ENCODE results near the gene PHF10. TPM values are rescaled to one million over a fixed set of nuclear protein-coding genes. Genes with fewer than 3 reads are reported as not detected.

The PHF10 gene
- total RNA-seq, 2 donors from 2014 or later = 64.3 to 67.1 TPM

GRCh38 chr6:169685860-169686259 lies 38.4 kb downstream of the PHF10 start:
- ATAC-seq (no peak), DNase-seq (no peak)
- Mint-ChIP-seq H3K27me3 (no peaks in the 10 kb centered on the region), H3K4me1 (no peaks in the 10 kb centered on the region), H3K36me3 (ENCODE audit: low read depth) (peaks cover 10% of the 10 kb centered on the region), H3K27ac (no peak overlapping the region), H3K4me3 (no peak overlapping the region)
- H3K9me3 ChIP-seq (ENCODE audit: control insufficient read depth, low read length, poor library complexity, severe bottlenecking) = no peaks in the 10 kb centered on the region

- DNase-seq (no peak), ATAC-seq (no peak)
- Mint-ChIP-seq H3K36me3 (ENCODE audit: low read depth) (peaks cover 10% of the 10 kb centered on the region), H3K27me3 (no peaks in the 10 kb centered on the region), H3K4me1 (no peaks in the 10 kb centered on the region), H3K4me3 (no peak overlapping the region), H3K27ac (no peak overlapping the region)
- H3K9me3 ChIP-seq (ENCODE audit: control insufficient read depth, low read length, poor library complexity, severe bottlenecking) = no peaks in the 10 kb centered on the region
Measured at GRCh38 chr6:169684056-169684455, 40.2 kb downstream of the PHF10 start.

GRCh38 chr6:169678342-169678741 lies 46.0 kb downstream of the PHF10 start:
- DNase-seq (no peak), ATAC-seq (no peak)
- no peaks in the 10 kb centered on the region for H3K9me3 ChIP-seq (ENCODE audit: control insufficient read depth, low read length, poor library complexity, severe bottlenecking)
- no peak overlapping the region for H3K4me3 Mint-ChIP-seq
- H3K27ac Mint-ChIP-seq = no peak overlapping the region
- H3K36me3 Mint-ChIP-seq (ENCODE audit: low read depth) = peaks cover 9% of the 10 kb centered on the region
- H3K27me3 Mint-ChIP-seq = no peaks in the 10 kb centered on the region
- no peaks in the 10 kb centered on the region for H3K4me1 Mint-ChIP-seq

GRCh38 chr6:169677096-169677495 lies 47.2 kb downstream of the PHF10 start:
- Mint-ChIP-seq H3K4me1 (peaks cover 5% of the 10 kb centered on the region), H3K4me3 (no peak overlapping the region), H3K27me3 (no peaks in the 10 kb centered on the region), H3K36me3 (ENCODE audit: low read depth) (peaks cover 12% of the 10 kb centered on the region), H3K27ac (peak overlapping the region; percentile 43)
- ATAC-seq (no peak), DNase-seq (no peak)
- no peaks in the 10 kb centered on the region for H3K9me3 ChIP-seq (ENCODE audit: control insufficient read depth, low read length, poor library complexity, severe bottlenecking)

GRCh38 chr6:169675011-169675410 lies 49.3 kb downstream of the PHF10 start:
- H3K9me3 ChIP-seq (ENCODE audit: control insufficient read depth, low read length, poor library complexity, severe bottlenecking) = no peaks in the 10 kb centered on the region
- Mint-ChIP-seq H3K36me3 (ENCODE audit: low read depth) (peaks cover 14% of the 10 kb centered on the region), H3K4me1 (peaks cover 5% of the 10 kb centered on the region), H3K4me3 (no peak overlapping the region), H3K27ac (no peak overlapping the region), H3K27me3 (no peaks in the 10 kb centered on the region)
- DNase-seq (no peak), ATAC-seq (no peak)

GRCh38 chr6:169671563-169671962 lies 52.7 kb downstream of the PHF10 start:
- Mint-ChIP-seq H3K27me3 (no peaks in the 10 kb centered on the region), H3K36me3 (ENCODE audit: low read depth) (peaks cover 15% of the 10 kb centered on the region), H3K4me1 (peaks cover 5% of the 10 kb centered on the region), H3K4me3 (no peak overlapping the region), H3K27ac (peak overlapping the region; percentile 81)
- no peaks in the 10 kb centered on the region for H3K9me3 ChIP-seq (ENCODE audit: control insufficient read depth, low read length, poor library complexity, severe bottlenecking)
- DNase-seq (no peak), ATAC-seq (no peak)

- peaks cover 5% of the 10 kb centered on the region for H3K4me1 Mint-ChIP-seq
- no peak overlapping the region for H3K4me3 Mint-ChIP-seq
- ATAC-seq = no peak
- H3K36me3 Mint-ChIP-seq (ENCODE audit: low read depth) = peaks cover 15% of the 10 kb centered on the region
- DNase-seq = no peak
- H3K27ac Mint-ChIP-seq = peak overlapping the region; percentile 76
- no peaks in the 10 kb centered on the region for H3K27me3 Mint-ChIP-seq
- H3K9me3 ChIP-seq (ENCODE audit: control insufficient read depth, low read length, poor library complexity, severe bottlenecking) = no peaks in the 10 kb centered on the region
Measured at GRCh38 chr6:169669889-169670288, 54.4 kb downstream of the PHF10 start.

- no peaks in the 10 kb centered on the region for H3K27me3 Mint-ChIP-seq
- no peaks in the 10 kb centered on the region for H3K9me3 ChIP-seq (ENCODE audit: control insufficient read depth, low read length, poor library complexity, severe bottlenecking)
- peaks cover 5% of the 10 kb centered on the region for H3K4me1 Mint-ChIP-seq
- no peak for ATAC-seq
- peak overlapping the region; percentile 76 for H3K27ac Mint-ChIP-seq
- no peak overlapping the region for H3K4me3 Mint-ChIP-seq
- no peak for DNase-seq
- peaks cover 16% of the 10 kb centered on the region for H3K36me3 Mint-ChIP-seq (ENCODE audit: low read depth)
Measured at GRCh38 chr6:169669147-169669546, 55.2 kb downstream of the PHF10 start.

- ATAC-seq = no peak
- peaks cover 8% of the 10 kb centered on the region for H3K4me1 Mint-ChIP-seq
- no peak overlapping the region for H3K27ac Mint-ChIP-seq
- H3K4me3 Mint-ChIP-seq = no peak overlapping the region
- no peaks in the 10 kb centered on the region for H3K9me3 ChIP-seq (ENCODE audit: control insufficient read depth, low read length, poor library complexity, severe bottlenecking)
- H3K36me3 Mint-ChIP-seq (ENCODE audit: low read depth) = peaks cover 19% of the 10 kb centered on the region
- DNase-seq = no peak
- H3K27me3 Mint-ChIP-seq = no peaks in the 10 kb centered on the region
Measured at GRCh38 chr6:169668203-169668847, 56.0 kb downstream of the PHF10 start.

GRCh38 chr6:169667716-169668115 lies 56.6 kb downstream of the PHF10 start:
- no peaks in the 10 kb centered on the region for H3K9me3 ChIP-seq (ENCODE audit: control insufficient read depth, low read length, poor library complexity, severe bottlenecking)
- DNase-seq = no peak
- H3K4me3 Mint-ChIP-seq = no peak overlapping the region
- H3K27ac Mint-ChIP-seq = no peak overlapping the region
- peaks cover 19% of the 10 kb centered on the region for H3K36me3 Mint-ChIP-seq (ENCODE audit: low read depth)
- H3K27me3 Mint-ChIP-seq = no peaks in the 10 kb centered on the region
- ATAC-seq = no peak
- H3K4me1 Mint-ChIP-seq = peaks cover 6% of the 10 kb centered on the region

- Mint-ChIP-seq H3K36me3 (ENCODE audit: low read depth) (peaks cover 14% of the 10 kb centered on the region), H3K4me1 (peaks cover 3% of the 10 kb centered on the region), H3K4me3 (no peak overlapping the region), H3K27ac (no peak overlapping the region), H3K27me3 (no peaks in the 10 kb centered on the region)
- no peaks in the 10 kb centered on the region for H3K9me3 ChIP-seq (ENCODE audit: control insufficient read depth, low read length, poor library complexity, severe bottlenecking)
- no peak for DNase-seq
- ATAC-seq = no peak
Measured at GRCh38 chr6:169666441-169666840, 57.9 kb downstream of the PHF10 start.

GRCh38 chr6:169665289-169665688 lies 59.0 kb downstream of the PHF10 start:
- Mint-ChIP-seq H3K27ac (no peak overlapping the region), H3K4me1 (peaks cover 3% of the 10 kb centered on the region), H3K27me3 (no peaks in the 10 kb centered on the region), H3K4me3 (no peak overlapping the region), H3K36me3 (ENCODE audit: low read depth) (peaks cover 12% of the 10 kb centered on the region)
- H3K9me3 ChIP-seq (ENCODE audit: control insufficient read depth, low read length, poor library complexity, severe bottlenecking) = no peaks in the 10 kb centered on the region
- no peak for DNase-seq
- ATAC-seq = no peak

GRCh38 chr6:169664227-169664626 lies 60.1 kb downstream of the PHF10 start:
- H3K9me3 ChIP-seq (ENCODE audit: control insufficient read depth, low read length, poor library complexity, severe bottlenecking) = no peaks in the 10 kb centered on the region
- peaks cover 7% of the 10 kb centered on the region for H3K4me1 Mint-ChIP-seq
- H3K27me3 Mint-ChIP-seq = no peaks in the 10 kb centered on the region
- H3K27ac Mint-ChIP-seq = no peak overlapping the region
- no peak for DNase-seq
- no peak overlapping the region for H3K4me3 Mint-ChIP-seq
- H3K36me3 Mint-ChIP-seq (ENCODE audit: low read depth) = peaks cover 15% of the 10 kb centered on the region
- ATAC-seq = no peak

GRCh38 chr6:169663468-169663867 lies 60.8 kb downstream of the PHF10 start:
- peaks cover 10% of the 10 kb centered on the region for H3K4me1 Mint-ChIP-seq
- H3K4me3 Mint-ChIP-seq = no peak overlapping the region
- DNase-seq (no peak), ATAC-seq (no peak)
- H3K27me3 Mint-ChIP-seq = no peaks in the 10 kb centered on the region
- peaks cover 15% of the 10 kb centered on the region for H3K36me3 Mint-ChIP-seq (ENCODE audit: low read depth)
- no peak overlapping the region for H3K27ac Mint-ChIP-seq
- H3K9me3 ChIP-seq (ENCODE audit: control insufficient read depth, low read length, poor library complexity, severe bottlenecking) = no peaks in the 10 kb centered on the region
